ENCODE measurements around the gene BST1.
A peak's percentile ranks its signal among the peaks of the same experiment; 100 is the strongest.

BST1 gene

GRCh38 chr4:15779306-15779705 is 76.4 kb downstream of the BST1 start:
- no peak for DNase-seq (ENCODE audit: low spot score)

GRCh38 chr4:15779809-15780208 is 76.9 kb downstream of the BST1 start:
- no peak for DNase-seq (ENCODE audit: low spot score)

GRCh38 chr4:15781427-15782095 is 78.7 kb downstream of the BST1 start:
- DNase-seq (ENCODE audit: low spot score) = peak; percentile 72
